Mononuclear cell (primary cell): ENCODE results near the gene PRKAR1B. TPM values are rescaled to one million over a fixed set of nuclear protein-coding genes. Genes with fewer than 3 reads are reported as not detected.

Experiments used
- H3K27me3 ChIP-seq: 2 replicates; pipeline ENCODE4 v1.6.0; 2011; ENCODE audit warnings: low read length, control low read depth; ENCODE audit not compliant: insufficient read depth
- H3K4me1 ChIP-seq: 2 replicates; pipeline ENCODE4 v1.5.1; 2011; ENCODE audit warnings: mild to moderate bottlenecking, low read length, control low read depth; ENCODE audit not compliant: insufficient read depth
- H3K4me3 ChIP-seq: 2 replicates; pipeline ENCODE4 v1.5.1; 2011; ENCODE audit warnings: mild to moderate bottlenecking, low read length, moderate library complexity
- H3K9me3 ChIP-seq: 2 replicates; pipeline ENCODE4 v1.5.1; 2011; ENCODE audit warnings: low read depth, mild to moderate bottlenecking, control low read depth, low read length
- total RNA-seq: library from RNA; depleted of rRNA; stranded (reverse); fragments of >200 nt; gene quantifications from one replicate; pipeline ENCODE4 v1.2.3, GENCODE V29; 2012

Gene PRKAR1B
- total RNA-seq, 1 donor: 9.4 TPM

GRCh38 chr7:738723-739454 is 11.8 kb upstream of the PRKAR1B start:
- Histone ChIP-seq H3K4me1 (no peaks in the 10 kb centered on the region), H3K27me3 (no peaks in the 10 kb centered on the region), H3K4me3 (no peak overlapping the region), H3K9me3 (peaks cover 17% of the 10 kb centered on the region)

DNA sequence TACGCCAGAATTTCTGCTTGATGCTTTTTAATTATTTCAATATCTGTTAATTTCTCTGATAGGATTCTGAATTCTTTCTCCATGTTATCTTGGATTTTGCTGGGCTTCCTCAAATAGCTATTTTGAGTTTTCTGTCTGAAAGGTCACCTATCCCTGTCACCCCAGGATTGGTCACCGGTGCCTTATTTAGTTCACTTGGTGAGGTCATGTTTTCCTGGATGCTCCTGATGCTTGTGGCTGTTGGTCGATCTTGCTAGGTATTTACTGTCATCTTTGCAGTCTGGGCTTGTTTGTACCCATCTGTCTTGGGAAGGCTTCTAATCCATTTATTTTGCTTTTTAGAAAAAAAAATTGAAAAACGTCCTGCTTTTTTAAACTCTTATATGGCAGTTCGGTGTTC is 11.2 kb upstream of the PRKAR1B start:
- Histone ChIP-seq H3K27me3 (no peaks in the 10 kb centered on the region), H3K4me3 (no peak overlapping the region), H3K9me3 (peaks cover 19% of the 10 kb centered on the region), H3K4me1 (no peaks in the 10 kb centered on the region)

DNA sequence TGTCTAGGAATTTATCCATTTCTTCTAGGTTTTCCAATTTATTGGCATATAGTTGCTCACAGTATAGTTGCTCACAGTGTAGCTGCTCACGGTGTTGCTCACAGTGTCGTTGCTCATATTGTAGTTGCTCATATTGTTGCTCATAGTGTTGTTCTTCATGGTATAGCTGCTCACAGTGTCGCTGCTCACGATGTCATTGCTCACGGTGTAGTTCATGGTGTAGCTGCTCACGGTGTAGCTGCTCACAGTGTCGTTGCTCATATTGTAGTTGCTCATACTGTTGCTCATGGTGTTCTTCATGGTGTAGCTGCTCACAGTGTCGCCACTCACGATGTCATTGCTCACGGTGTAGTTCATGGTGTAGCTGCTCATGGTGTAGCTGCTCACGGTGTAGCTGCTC is 7.7 kb upstream of the PRKAR1B start:
- Histone ChIP-seq H3K4me3 (no peak overlapping the region), H3K4me1 (no peaks in the 10 kb centered on the region), H3K27me3 (no peaks in the 10 kb centered on the region), H3K9me3 (peaks cover 19% of the 10 kb centered on the region)

DNA sequence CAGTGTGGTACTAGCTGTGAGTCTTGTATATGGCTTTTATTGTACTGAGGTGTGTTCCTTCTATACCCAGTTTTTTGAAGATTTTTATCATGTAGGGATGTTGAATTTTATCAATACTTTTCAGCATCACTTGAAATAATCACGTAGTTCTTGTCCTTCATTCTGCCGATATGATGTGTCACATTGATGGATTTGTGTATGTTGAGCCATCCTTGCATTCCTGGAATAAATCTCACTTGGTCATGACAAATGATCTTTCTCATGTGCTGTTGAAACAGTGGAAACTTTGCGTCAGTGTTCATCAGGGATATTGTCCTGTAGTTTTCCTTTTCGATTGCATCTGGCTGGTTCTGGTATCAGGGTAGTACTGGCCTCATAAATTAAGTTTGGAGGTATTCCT is 7.1 kb upstream of the PRKAR1B start:
- H3K4me3 ChIP-seq: no peak overlapping the region
- no peaks in the 10 kb centered on the region for H3K4me1 ChIP-seq
- H3K27me3 ChIP-seq: no peaks in the 10 kb centered on the region
- peaks cover 19% of the 10 kb centered on the region for H3K9me3 ChIP-seq

- Histone ChIP-seq H3K27me3 (no peaks in the 10 kb centered on the region), H3K4me1 (peaks cover 6% of the 10 kb centered on the region), H3K4me3 (no peak overlapping the region), H3K9me3 (peaks cover 19% of the 10 kb centered on the region)
Observed at GRCh38 chr7:732556-732955, 5.5 kb upstream of the PRKAR1B start.

DNA sequence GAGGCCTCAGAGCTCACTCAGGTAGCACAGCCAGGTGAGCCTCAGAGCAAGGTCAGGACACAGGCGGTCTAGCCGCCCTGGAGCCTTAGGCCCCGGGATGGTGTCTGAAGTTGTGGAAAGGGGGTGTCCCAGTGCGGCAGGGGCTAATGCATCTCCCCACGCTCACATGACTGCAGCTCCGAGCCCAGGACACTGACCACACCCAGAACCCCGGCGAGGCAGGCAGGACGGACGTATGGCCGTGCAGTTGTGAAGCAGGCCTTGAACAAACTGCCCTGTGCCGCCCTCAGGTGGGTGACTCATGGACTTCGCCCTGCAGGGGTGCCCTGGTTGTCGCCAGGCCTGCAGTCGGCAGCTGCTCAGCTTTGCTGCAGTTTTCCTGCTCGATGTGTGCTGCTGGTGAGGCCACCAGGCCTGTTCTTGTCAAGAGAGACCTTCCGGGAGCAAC is 5.0 kb upstream of the PRKAR1B start:
- Histone ChIP-seq H3K9me3 (peaks cover 19% of the 10 kb centered on the region), H3K4me1 (peaks cover 6% of the 10 kb centered on the region), H3K4me3 (no peak overlapping the region), H3K27me3 (no peaks in the 10 kb centered on the region)

DNA sequence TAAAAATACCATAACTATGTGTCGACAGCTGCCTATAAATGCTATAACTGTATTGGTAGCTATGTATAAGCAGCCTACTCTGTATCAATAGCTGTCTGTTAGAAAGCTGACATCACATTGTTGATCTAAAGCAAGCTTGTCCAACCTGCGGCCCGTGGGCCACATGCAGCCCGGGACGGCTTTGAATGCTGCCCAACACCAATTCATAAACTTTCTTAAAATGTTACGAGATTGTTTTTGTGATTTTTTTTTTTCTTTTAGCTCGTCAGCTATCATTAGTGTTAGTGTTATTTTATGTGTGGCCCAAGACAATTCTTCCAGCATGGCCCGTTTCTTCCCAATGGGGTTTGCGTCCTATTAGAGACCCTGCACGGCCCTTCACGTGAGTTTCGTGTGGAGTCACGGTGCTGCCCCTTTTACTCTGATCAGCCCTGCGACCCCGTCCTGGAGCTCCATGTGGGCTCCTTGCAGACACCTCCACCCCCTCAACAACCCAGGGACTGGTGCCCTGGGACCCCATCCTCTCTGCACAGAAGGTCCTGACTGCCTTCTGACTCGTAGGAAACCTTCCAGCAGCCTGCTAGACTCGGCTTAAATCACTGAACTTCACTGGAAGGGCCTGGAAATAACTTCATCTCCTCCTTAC is 4.5 kb upstream of the PRKAR1B start:
- Histone ChIP-seq H3K9me3 (peaks cover 19% of the 10 kb centered on the region), H3K27me3 (no peaks in the 10 kb centered on the region), H3K4me1 (peaks cover 6% of the 10 kb centered on the region), H3K4me3 (no peak overlapping the region)

DNA sequence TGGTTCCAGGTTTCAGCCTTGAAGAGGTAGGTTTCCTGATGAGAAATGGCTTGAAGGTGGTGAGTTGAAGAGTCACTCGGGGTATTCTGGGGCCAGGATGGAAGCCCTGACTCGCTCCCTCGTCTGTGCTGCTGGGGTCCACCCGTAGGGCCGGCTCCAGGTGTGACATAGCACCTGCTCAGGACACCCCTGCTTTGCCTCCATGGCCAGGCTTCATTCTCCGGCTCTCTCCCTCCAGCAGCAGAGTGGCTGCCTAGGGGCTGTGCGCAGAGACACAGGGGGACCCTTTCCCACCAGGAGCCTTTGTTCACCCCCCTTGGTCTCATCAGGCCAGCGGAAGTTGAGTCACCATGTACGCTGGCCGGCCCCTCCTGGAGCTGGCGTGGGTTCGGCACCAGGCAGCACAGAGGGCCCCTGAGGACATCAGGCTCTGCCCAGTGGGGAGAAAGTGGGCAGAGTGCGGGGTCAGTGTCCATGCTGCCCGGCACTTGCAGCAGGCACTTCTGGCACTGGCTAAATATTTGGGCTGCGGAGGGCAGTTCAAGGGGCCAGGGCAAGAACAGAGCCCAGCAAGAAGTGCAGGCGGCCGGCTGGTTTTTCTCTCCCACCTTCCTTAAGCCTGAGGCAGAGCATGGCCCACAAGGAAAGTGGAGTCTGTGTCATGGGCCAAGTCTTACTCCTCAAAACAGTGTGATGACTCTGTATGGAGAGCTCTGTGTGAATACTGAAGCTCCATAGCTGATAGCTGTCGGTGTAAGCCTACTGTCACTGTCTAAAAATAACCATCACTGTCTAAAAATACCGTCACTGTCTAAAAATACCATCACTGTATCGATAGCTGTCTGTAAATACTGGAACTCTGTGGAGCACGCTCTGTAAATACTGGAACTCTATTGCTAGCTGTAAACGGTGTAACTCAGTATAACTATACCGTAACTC is 3.7 kb upstream of the PRKAR1B start:
- Histone ChIP-seq H3K4me3 (no peak overlapping the region), H3K27me3 (no peaks in the 10 kb centered on the region), H3K4me1 (peaks cover 12% of the 10 kb centered on the region), H3K9me3 (peaks cover 19% of the 10 kb centered on the region)

- Histone ChIP-seq H3K4me3 (no peak overlapping the region), H3K27me3 (no peaks in the 10 kb centered on the region), H3K9me3 (peaks cover 7% of the 10 kb centered on the region), H3K4me1 (peaks cover 14% of the 10 kb centered on the region)
Observed at GRCh38 chr7:729140-730000, 2.3 kb upstream of the PRKAR1B start.

GRCh38 chr7:728602-729001 is 1.5 kb upstream of the PRKAR1B start:
- H3K4me1 ChIP-seq: peaks cover 14% of the 10 kb centered on the region
- no peak overlapping the region for H3K4me3 ChIP-seq
- H3K27me3 ChIP-seq: no peaks in the 10 kb centered on the region
- no peaks in the 10 kb centered on the region for H3K9me3 ChIP-seq

DNA sequence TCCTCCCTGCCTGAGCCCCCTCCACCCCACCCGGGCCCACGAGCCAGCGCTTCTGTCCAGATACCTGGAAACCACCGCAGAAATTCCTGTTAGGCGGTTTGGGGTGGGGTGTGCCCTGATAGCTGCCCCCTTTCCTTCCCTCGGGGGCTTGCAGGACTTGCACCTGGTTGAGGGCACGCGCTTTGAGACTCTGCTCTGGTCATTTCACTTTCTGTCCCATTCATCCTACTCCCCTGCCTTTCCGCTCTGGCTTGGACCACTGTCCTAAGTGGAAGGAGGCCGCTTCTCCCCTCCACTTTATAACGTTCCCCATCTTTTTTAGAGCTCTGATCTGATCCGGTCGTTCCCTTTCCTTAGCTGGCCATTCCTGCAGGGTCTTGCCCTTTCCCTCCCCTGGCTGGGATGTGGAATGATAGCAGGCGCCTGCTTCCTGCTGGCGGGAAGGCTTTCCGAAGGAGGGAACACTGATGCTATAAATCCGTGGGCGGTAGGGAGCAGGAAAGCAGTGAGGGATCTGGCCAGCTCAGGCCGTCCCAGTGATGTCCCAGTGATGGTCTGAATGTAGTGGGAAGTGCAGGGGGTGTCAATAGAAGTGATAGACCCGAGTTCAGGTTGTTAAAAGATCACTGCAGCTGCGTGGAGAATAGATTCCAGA is 852 bp upstream of the PRKAR1B start:
- Histone ChIP-seq H3K9me3 (no peaks in the 10 kb centered on the region), H3K4me1 (peaks cover 14% of the 10 kb centered on the region), H3K4me3 (no peak overlapping the region), H3K27me3 (no peaks in the 10 kb centered on the region)

DNA sequence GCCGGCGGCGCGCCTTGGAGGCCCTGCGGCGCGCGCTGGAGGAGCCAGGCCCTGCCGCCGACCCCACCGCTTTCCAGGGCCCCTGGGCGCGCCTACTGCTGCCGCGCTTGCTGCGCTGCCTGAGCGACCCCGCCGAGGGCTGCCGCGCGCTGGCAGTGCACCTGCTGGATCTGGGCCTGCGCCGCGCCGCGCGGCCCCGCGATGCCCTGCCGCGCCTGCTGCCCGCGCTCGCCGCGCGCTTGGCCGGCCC is 302 bp downstream of the PRKAR1B start:
- H3K9me3 ChIP-seq: no peaks in the 10 kb centered on the region
- H3K4me3 ChIP-seq: peak overlapping the region; percentile 70
- no peaks in the 10 kb centered on the region for H3K27me3 ChIP-seq
- peaks cover 14% of the 10 kb centered on the region for H3K4me1 ChIP-seq

- H3K27me3 ChIP-seq: no peaks in the 10 kb centered on the region
- peaks cover 14% of the 10 kb centered on the region for H3K4me1 ChIP-seq
- H3K4me3 ChIP-seq: peak within 1 kb of the TSS; percentile 70
- no peaks in the 10 kb centered on the region for H3K9me3 ChIP-seq
Observed at GRCh38 chr7:726084-726853, 812 bp downstream of the PRKAR1B start, which contains the start of gene DNAAF5. TSS of gene DNAAF5 (plus strand) at chr7:726699. CDS start at chr7:726721, 22 bp downstream.
